ENCODE measurements around the gene TMEM19. TPM values are rescaled to one million over a fixed set of nuclear protein-coding genes. Genes with fewer than 3 reads are reported as not detected.

TMEM19 gene
- total and polyA plus RNA-seq, 2 of the 8 experiments (the other 6 are each of a cell fraction or from before 2014, with no cell fraction given): 12.6 to 19.1 TPM

DNA sequence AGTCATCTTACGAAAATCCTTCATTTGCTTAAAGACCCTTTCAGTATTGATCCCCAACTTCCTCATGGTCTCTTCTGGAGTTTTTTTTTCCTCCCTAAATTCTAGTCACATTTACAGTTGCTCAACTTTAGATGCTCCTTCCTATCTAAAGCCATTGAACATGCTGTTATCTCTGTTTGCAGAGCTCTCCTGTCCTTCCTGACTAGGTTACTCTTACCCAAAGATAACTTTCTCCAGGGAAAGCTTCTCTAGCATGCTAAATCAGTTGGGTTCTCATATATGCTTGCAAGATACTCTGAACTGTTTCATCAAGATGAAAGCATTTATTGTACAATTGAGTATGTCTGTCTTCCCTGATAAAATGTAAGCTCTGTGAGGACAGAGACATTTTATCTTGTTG, 67.0 kb downstream of the TMEM19 start (continued):
- TF ChIP-seq, protein P1, sequence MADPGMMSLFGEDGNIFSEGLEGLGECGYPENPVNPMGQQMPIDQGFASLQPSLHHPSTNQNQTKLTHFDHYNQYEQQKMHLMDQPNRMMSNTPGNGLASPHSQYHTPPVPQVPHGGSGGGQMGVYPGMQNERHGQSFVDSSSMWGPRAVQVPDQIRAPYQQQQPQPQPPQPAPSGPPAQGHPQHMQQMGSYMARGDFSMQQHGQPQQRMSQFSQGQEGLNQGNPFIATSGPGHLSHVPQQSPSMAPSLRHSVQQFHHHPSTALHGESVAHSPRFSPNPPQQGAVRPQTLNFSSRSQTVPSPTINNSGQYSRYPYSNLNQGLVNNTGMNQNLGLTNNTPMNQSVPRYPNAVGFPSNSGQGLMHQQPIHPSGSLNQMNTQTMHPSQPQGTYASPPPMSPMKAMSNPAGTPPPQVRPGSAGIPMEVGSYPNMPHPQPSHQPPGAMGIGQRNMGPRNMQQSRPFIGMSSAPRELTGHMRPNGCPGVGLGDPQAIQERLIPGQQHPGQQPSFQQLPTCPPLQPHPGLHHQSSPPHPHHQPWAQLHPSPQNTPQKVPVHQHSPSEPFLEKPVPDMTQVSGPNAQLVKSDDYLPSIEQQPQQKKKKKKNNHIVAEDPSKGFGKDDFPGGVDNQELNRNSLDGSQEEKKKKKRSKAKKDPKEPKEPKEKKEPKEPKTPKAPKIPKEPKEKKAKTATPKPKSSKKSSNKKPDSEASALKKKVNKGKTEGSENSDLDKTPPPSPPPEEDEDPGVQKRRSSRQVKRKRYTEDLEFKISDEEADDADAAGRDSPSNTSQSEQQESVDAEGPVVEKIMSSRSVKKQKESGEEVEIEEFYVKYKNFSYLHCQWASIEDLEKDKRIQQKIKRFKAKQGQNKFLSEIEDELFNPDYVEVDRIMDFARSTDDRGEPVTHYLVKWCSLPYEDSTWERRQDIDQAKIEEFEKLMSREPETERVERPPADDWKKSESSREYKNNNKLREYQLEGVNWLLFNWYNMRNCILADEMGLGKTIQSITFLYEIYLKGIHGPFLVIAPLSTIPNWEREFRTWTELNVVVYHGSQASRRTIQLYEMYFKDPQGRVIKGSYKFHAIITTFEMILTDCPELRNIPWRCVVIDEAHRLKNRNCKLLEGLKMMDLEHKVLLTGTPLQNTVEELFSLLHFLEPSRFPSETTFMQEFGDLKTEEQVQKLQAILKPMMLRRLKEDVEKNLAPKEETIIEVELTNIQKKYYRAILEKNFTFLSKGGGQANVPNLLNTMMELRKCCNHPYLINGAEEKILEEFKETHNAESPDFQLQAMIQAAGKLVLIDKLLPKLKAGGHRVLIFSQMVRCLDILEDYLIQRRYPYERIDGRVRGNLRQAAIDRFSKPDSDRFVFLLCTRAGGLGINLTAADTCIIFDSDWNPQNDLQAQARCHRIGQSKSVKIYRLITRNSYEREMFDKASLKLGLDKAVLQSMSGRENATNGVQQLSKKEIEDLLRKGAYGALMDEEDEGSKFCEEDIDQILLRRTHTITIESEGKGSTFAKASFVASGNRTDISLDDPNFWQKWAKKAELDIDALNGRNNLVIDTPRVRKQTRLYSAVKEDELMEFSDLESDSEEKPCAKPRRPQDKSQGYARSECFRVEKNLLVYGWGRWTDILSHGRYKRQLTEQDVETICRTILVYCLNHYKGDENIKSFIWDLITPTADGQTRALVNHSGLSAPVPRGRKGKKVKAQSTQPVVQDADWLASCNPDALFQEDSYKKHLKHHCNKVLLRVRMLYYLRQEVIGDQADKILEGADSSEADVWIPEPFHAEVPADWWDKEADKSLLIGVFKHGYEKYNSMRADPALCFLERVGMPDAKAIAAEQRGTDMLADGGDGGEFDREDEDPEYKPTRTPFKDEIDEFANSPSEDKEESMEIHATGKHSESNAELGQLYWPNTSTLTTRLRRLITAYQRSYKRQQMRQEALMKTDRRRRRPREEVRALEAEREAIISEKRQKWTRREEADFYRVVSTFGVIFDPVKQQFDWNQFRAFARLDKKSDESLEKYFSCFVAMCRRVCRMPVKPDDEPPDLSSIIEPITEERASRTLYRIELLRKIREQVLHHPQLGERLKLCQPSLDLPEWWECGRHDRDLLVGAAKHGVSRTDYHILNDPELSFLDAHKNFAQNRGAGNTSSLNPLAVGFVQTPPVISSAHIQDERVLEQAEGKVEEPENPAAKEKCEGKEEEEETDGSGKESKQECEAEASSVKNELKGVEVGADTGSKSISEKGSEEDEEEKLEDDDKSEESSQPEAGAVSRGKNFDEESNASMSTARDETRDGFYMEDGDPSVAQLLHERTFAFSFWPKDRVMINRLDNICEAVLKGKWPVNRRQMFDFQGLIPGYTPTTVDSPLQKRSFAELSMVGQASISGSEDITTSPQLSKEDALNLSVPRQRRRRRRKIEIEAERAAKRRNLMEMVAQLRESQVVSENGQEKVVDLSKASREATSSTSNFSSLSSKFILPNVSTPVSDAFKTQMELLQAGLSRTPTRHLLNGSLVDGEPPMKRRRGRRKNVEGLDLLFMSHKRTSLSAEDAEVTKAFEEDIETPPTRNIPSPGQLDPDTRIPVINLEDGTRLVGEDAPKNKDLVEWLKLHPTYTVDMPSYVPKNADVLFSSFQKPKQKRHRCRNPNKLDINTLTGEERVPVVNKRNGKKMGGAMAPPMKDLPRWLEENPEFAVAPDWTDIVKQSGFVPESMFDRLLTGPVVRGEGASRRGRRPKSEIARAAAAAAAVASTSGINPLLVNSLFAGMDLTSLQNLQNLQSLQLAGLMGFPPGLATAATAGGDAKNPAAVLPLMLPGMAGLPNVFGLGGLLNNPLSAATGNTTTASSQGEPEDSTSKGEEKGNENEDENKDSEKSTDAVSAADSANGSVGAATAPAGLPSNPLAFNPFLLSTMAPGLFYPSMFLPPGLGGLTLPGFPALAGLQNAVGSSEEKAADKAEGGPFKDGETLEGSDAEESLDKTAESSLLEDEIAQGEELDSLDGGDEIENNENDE (IDR thresholded peaks at IDR 0.05; ENCODE audit: insufficient replicate concordance, low read length): no peak
- TF ChIP-seq BACH1 (IDR thresholded peaks at IDR 0.05; ENCODE audit: low read length) (no peak), FOSL1 (IDR thresholded peaks at IDR 0.05; ENCODE audit: insufficient read depth, low read depth, low read length) (no peak), POLR2AphosphoS5 (IDR thresholded peaks at IDR 0.05; ENCODE audit: low read depth, low read length) (no peak), POLR2A (IDR thresholded peaks at IDR 0.05; ENCODE audit: control extremely low read depth in 1 of 2, low read depth in 2 of 2, low read length in 2 of 2) (no peak), TAF1 (IDR thresholded peaks at IDR 0.05; ENCODE audit: low read depth, low read length) (no peak), EZH2 (IDR thresholded peaks at IDR 0.05; ENCODE audit: low read depth, low read length, severe bottlenecking) (no peak), TBP (IDR thresholded peaks at IDR 0.05; ENCODE audit: low read depth, low read length) (no peak)
- TF ChIP-seq, protein P2, sequence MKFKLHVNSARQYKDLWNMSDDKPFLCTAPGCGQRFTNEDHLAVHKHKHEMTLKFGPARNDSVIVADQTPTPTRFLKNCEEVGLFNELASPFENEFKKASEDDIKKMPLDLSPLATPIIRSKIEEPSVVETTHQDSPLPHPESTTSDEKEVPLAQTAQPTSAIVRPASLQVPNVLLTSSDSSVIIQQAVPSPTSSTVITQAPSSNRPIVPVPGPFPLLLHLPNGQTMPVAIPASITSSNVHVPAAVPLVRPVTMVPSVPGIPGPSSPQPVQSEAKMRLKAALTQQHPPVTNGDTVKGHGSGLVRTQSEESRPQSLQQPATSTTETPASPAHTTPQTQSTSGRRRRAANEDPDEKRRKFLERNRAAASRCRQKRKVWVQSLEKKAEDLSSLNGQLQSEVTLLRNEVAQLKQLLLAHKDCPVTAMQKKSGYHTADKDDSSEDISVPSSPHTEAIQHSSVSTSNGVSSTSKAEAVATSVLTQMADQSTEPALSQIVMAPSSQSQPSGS (IDR thresholded peaks at IDR 0.05; ENCODE audit: low read length): no peak

Measured in H1 (cell line).